Spleen (tissue), 11 donors: ENCODE measurements around the gene IGFBP7. TPM values are rescaled to one million over a fixed set of nuclear protein-coding genes. Genes with fewer than 3 reads are reported as not detected.
A peak's percentile ranks its signal among the peaks of the same experiment; 100 is the strongest.

Experiments used
- DNase-seq: peaks from one replicate; pipeline ENCODE4 v3.0.0-alpha.2; 2020
- H3K27ac ChIP-seq, 8 donors: fragments of 200-600 bp; sonication (generic) in 7 of 8; 1 replicate in 4 of 8; 2 replicates in 4 of 8; pipeline versions ENCODE4 v1.5.0 to v1.8.0; 2016 to 2021; ENCODE audit warnings: inconsistent platforms in 4 of 8, mild to moderate bottlenecking in 4 of 8, moderate library complexity in 1 of 8
- H3K27me3 ChIP-seq, 7 donors: fragments of 200-600 bp; sonication (generic) in 6 of 7; replicated peaks in 1 of 7; 1 replicate in 4 of 7; 2 replicates in 3 of 7; pipeline versions ENCODE4 v1.5.0 to v1.8.0; 2016 to 2021; ENCODE audit warnings: inconsistent platforms in 3 of 7, mild to moderate bottlenecking in 1 of 7
- H3K36me3 ChIP-seq, 6 donors: fragments of 200-600 bp; sonication (generic) in 5 of 6; 1 replicate in 4 of 6; 2 replicates in 2 of 6; pipeline versions ENCODE4 v1.5.0 to v1.8.0; 2016 to 2021; ENCODE audit warnings: inconsistent platforms in 2 of 6
- H3K4me1 ChIP-seq, 6 donors: fragments of 200-600 bp; sonication (generic) in 5 of 6; 1 replicate in 3 of 6; 2 replicates in 3 of 6; pipeline versions ENCODE4 v1.5.0 to v1.8.0; 2016 to 2021; ENCODE audit warnings: inconsistent platforms in 3 of 6
- H3K4me3 ChIP-seq, 8 donors: fragments of 200-600 bp; sonication (generic) in 7 of 8; 1 replicate in 4 of 8; 2 replicates in 4 of 8; pipeline versions ENCODE4 v1.5.0 to v1.8.0; 2016 to 2021; ENCODE audit warnings: inconsistent platforms in 4 of 8, mild to moderate bottlenecking in 4 of 8, moderate library complexity in 2 of 8
- H3K9me3 ChIP-seq, 8 donors: fragments of 200-600 bp; sonication (generic) in 7 of 8; 1 replicate in 4 of 8; 2 replicates in 4 of 8; pipeline versions ENCODE4 v1.5.0 to v1.8.0; 2016 to 2021; ENCODE audit warnings: inconsistent platforms in 4 of 8
- CTCF ChIP-seq, 11 experiments: fragments of 200-600 bp in 7 of 11; fragments of 450-650 bp in 4 of 11; sonication (generic) in 4 of 11; IDR thresholded peaks in 8 of 11; conservative IDR thresholded peaks in 3 of 11; 1 replicate in 7 of 11; 2 replicates in 4 of 11; pipeline versions ENCODE4 v1.4.0 to v1.8.0; 2016 to 2021; ENCODE audit warnings: antibody characterized with exemption in 11 of 11, inconsistent platforms in 4 of 11, mild to moderate bottlenecking in 1 of 11
- POLR2A ChIP-seq, 3 donors: fragments of 450-650 bp; IDR thresholded peaks; one replicate each; pipeline ENCODE4 v1.5.1; 2017; ENCODE audit warnings: antibody characterized with exemption in 3 of 3, mild to moderate bottlenecking in 1 of 3
- POLR2AphosphoS5 ChIP-seq, 3 donors: sonication (generic); formaldehyde crosslinking; IDR thresholded peaks; one replicate each; pipeline ENCODE4 v1.5.1; 2017; ENCODE audit warnings: antibody characterized with exemption in 3 of 3
- WGBS, 5 donors: extraction: QIAGEN DNeasy Blood & Tissue Kit in 3 of 5; methylation state at CpG; one replicate each; pipeline versions ENCODE4 v1.1.5 to v1.1.7; 2013 to 2018; 5-methylcytosine and 5-hydroxymethylcytosine counted together
- intact Hi-C: fragments of 100-400 bp; cut with DNase I; formaldehyde crosslinking; loops from one replicate; pipeline ENCODE4 v1.15.0; 2023; ENCODE audit warnings: low total_unique reads
- polyA plus RNA-seq, 3 donors: library from polyadenylated mRNA; stranded (reverse); fragments of 200-250 nt; gene quantifications; one replicate each; pipeline ENCODE4 v1.2.1, GENCODE V29; 2013
- total RNA-seq, 7 donors: library from RNA; depleted of rRNA in 3 of 7; stranded (reverse); fragments of >200 nt in 3 of 7; fragmentation: NEBNext Ultra II Directional in 4 of 7; extraction: Animal tissue kit (Norgen Biotek cat#: 25700) in 4 of 7; gene quantifications; one replicate each; pipeline versions ENCODE4 v1.1.0 to v1.2.1, GENCODE V29; 2016 to 2021
- donor health status: healthy with polysubstance abuse.
- donor health status: DM: no; HTN: no; CAD: no; lungs with moderate emphysema.
- donor health status: DM: no; HTN: no; CAD: no.
- donor health status: Bipolar disorder and iron deficiency.
- donor health status: healthy.
- donor health status: DM: no; HTN: no; CAD: no.
- donor health status: DM: yes; HTN: yes; CAD: no.

Gene IGFBP7
- total and polyA plus RNA-seq, 10 donors: 127 to 947 (median 578) TPM

- intact Hi-C loops: no loop called here
- H3K9me3 ChIP-seq: no peaks in the 10 kb centered on the region
- H3K27me3 ChIP-seq: no peaks in the 10 kb centered on the region
- peaks cover 5 to 75% (median 34%) of the 10 kb centered on the region in 6 donors for H3K4me1 ChIP-seq
- H3K36me3 ChIP-seq: peaks cover 0 to 3% (median 0%) of the 10 kb centered on the region in 6 donors
- peak overlapping the region; percentile 21 to 84 (median 78) for H3K27ac ChIP-seq
- DNase-seq: no peak
- TF ChIP-seq POLR2A (IDR thresholded peaks at IDR 0.05) (no peak), POLR2AphosphoS5 (IDR thresholded peaks at IDR 0.05) (peak in 1 of 3 donors; percentile 68), CTCF (IDR thresholded peaks at IDR 0.05 in 8 of 11, conservative IDR thresholded peaks at IDR 0.05 in 3 of 11) (no peak)
- WGBS, 5 donors: 44 to 57% (median 48%) methylated on average over 5 of the region's 5 CpGs
- no peak overlapping the region for H3K4me3 ChIP-seq
Measured at GRCh38 chr4:57080781-57081650, 29.2 kb downstream of the IGFBP7 start.

GRCh38 chr4:57078685-57079521 is 31.3 kb downstream of the IGFBP7 start:
- peaks cover 5 to 71% (median 36%) of the 10 kb centered on the region in 6 donors for H3K4me1 ChIP-seq
- no peak for TF ChIP-seq CTCF (IDR thresholded peaks at IDR 0.05 in 8 of 11, conservative IDR thresholded peaks at IDR 0.05 in 3 of 11)
- no peak for TF ChIP-seq POLR2AphosphoS5 (IDR thresholded peaks at IDR 0.05)
- no peak for TF ChIP-seq POLR2A (IDR thresholded peaks at IDR 0.05)
- no peaks in the 10 kb centered on the region for H3K9me3 ChIP-seq
- no peak for DNase-seq
- peaks cover 0 to 6% (median 0%) of the 10 kb centered on the region in 6 donors for H3K36me3 ChIP-seq
- intact Hi-C loops: no loop called here
- peak overlapping the region in 4 of 8 donors; percentile 17 to 84 (median 51) for H3K27ac ChIP-seq
- H3K4me3 ChIP-seq: no peak overlapping the region
- WGBS, 5 donors: 64 to 76% (median 67%) methylated on average over 10 of the region's 10 CpGs
- H3K27me3 ChIP-seq: no peaks in the 10 kb centered on the region

GRCh38 chr4:57077550-57078343 is 32.4 kb downstream of the IGFBP7 start:
- TF ChIP-seq POLR2AphosphoS5 (IDR thresholded peaks at IDR 0.05) (no peak), CTCF (IDR thresholded peaks at IDR 0.05 in 8 of 11, conservative IDR thresholded peaks at IDR 0.05 in 3 of 11) (no peak), POLR2A (IDR thresholded peaks at IDR 0.05) (no peak)
- Histone ChIP-seq H3K4me1 (peaks cover 0 to 61% (median 29%) of the 10 kb centered on the region in 6 donors), H3K27me3 (no peaks in the 10 kb centered on the region), H3K27ac (peak overlapping the region in 5 of 8 donors; percentile 17 to 55 (median 41)), H3K36me3 (peaks cover 0 to 6% (median 0%) of the 10 kb centered on the region in 6 donors), H3K9me3 (no peaks in the 10 kb centered on the region), H3K4me3 (no peak overlapping the region)
- 77 to 88% (median 83%) methylated on average over 14 of the region's 14 CpGs for WGBS, 5 donors
- DNase-seq: no peak
- intact Hi-C loops: no loop called here
